HG03039 (cell line): ENCODE results near the gene NOS1AP.

Experiments used
- ATAC-seq: cut with Tn5 transposase; IDR thresholded peaks from one replicate; pipeline ENCODE4 v1.9.1; 2021; ENCODE audit warnings: mild to moderate bottlenecking, moderate library complexity; ENCODE audit not compliant: unreplicated experiment

Gene NOS1AP

DNA sequence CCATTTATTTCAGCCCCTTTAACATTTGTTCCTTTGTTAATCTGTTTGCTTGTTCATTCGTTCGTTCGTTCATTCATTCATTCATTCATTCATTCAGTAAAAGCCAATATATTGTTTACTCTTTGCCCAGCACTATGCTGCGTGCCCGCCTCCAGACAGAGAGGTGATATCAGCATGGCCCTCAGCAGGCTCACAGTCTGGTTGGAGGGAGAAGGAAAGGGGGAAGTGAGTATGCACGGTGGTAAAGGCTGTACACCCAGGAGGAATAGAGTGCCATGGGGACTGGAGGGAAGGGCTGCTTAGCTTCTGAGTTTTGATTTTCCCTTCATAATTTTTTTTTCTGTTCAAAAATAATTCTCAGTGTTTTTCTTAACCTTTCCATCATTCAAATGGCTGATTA, 144.7 kb downstream of the NOS1AP start:
- no peak for ATAC-seq

DNA sequence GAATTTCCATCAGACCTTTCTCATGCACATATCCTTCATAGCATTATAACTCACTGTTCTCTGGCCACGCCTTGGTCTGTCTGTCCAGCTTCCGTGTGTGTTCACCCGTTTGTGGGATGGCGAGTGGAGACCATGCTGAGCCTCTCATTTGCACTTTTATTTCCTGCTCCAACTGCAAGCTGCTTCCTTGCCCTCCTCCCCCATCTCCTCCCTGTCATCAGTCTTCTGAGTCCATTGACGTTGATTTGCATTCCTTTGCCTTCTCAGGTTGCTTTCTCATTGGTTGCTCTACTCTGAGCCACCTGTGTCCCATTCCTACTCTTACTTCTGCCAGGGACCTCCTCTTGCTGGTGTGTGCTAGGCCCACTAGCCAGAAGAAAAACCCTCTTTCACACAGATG, 146.4 kb downstream of the NOS1AP start:
- no peak for ATAC-seq

DNA sequence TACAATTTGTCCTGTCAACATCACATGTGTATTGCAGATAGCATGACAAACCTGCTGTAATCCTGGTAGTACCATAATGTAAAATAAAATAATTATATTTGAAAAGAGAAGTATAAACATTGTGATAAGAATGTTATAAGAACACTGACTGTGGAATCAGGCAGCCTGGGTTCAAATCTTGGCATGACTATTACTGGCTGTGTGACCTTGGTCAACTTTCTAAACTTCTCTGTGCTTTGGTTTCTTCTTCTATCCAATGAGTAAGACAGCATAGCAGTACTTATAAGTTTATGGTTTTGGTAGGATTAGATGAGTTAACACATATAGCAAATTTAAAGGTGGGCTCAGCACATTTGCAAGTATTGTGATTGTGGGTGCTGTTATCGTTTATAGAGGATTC, 147.1 kb downstream of the NOS1AP start:
- no peak for ATAC-seq

- ATAC-seq: no peak
These were observed 148.2 kb downstream of the NOS1AP start for GRCh38 chr1:162217706-162218105.

- ATAC-seq: no peak
These were observed 149.1 kb downstream of the NOS1AP start for GRCh38 chr1:162218546-162218945.

DNA sequence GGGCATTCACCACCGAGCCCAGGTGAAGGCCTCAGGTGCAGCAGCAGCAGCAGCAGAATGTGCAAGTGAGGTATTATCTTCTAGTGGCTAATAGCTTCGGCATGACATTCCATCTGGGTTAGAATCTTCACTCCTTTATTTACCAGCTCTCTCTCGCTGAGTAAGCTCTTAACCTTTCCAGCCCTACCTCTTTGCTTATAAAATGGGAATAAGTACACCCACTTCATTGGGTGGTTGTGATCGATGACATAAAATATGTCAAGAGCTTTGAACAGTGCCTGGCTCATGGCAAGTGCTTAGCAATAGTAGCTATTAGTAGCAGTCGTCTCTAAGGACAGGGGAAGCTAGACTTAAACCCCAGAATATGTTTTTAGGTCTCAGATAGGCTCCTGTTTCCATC, 149.5 kb downstream of the NOS1AP start:
- ATAC-seq: no peak

- no peak for ATAC-seq
These were observed 150.0 kb downstream of the NOS1AP start for GRCh38 chr1:162219461-162219860.

GRCh38 chr1:162220009-162220539, 150.6 kb downstream of the NOS1AP start:
- ATAC-seq: no peak

- ATAC-seq: no peak
These were observed 152.5 kb downstream of the NOS1AP start for GRCh38 chr1:162222014-162222413.

DNA sequence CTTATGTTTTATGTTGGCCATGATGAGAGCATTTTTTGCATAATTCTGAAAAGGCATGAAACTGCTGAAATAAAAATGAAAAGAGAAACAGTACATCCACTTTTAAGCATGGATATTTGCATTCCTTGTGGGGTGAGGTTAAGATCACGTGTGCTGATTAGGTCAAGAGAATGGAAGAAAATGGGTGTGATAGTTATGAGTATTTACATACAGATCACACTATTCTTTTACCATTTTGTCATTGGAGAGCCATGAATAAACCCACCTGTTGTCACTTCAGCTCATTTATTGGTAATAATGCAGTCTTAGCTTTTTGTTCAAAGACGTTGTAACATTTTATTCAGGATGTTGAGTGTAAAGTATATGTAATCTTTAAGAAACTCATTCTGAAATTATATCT, 153.2 kb downstream of the NOS1AP start:
- no peak for ATAC-seq

DNA sequence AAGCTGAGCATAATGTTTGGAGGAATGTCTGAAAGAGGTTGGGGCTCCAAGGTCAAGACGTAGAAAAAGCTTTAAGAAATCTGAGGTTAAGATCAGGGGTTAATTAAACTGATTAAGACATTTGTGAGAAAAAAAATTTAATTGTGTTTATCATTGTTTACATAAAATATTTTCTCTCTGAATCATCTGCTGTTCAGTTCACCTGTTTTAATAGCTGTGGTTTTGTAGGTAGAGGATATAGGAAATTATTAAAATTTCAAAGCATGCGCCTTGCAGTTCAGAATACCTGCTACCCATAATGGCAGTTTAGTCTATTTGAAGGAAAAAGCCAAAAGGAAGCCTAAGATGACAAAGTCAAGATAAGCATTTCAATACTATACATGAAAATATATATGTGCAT, 154.0 kb downstream of the NOS1AP start:
- no peak for ATAC-seq

DNA sequence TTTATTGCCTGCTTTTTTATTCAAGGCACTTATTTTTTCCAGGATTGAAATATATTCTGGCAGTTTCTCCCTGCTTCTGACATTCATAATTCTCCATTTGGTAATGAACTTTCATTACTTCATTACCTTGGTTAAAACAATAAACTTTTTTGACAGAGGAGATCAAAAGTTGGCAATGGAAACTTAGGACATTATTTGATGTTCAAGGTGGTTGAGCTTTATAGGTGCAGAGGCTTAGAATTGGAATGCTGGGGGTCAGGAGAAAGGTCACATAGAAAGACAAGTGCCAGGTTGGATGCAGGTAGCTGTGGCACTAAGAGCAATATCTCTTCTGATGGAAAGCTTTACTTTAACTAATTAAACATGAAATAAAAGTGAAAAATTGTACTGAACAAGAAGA, 154.8 kb downstream of the NOS1AP start:
- ATAC-seq: no peak

- ATAC-seq: no peak
These were observed 159.1 kb downstream of the NOS1AP start for GRCh38 chr1:162228586-162228985.

DNA sequence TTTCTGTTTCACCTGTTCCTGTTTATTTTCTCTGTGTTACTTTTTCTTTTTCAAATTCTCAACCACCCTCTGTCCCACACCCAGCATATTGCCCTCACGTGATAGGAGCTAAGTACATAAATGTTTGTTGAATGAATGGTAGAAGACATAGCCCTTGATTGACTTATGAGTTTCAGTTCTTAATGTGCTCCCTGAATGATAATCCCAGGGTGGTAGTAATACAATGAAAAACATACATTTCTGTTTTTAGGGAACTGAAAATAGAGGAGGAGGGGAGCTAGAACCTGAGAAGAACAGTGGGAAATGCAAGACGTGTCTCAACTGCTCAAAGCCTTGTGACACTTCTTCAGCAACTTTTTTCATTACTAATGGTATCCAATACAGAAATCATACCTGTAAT, 160.1 kb downstream of the NOS1AP start:
- ATAC-seq: no peak

DNA sequence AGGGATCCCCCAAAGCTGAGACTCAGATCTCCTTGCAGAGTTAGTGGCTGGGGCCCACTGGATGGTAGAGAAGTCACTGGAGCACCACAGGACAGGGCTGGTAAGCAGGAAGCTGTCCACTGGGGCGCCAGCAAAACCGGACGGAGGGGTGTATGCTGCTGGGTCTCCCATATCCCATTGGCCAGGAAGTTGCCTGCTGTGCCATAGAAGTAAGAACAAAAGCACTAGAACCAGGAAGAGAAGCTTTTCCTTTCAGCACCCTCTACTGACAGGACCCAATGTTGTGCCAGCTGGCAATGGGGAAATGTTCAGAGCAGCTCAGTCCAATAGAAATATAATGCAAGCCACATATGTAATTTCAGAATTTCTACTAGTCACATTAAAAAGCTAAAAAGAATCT, 160.6 kb downstream of the NOS1AP start:
- ATAC-seq: no peak

DNA sequence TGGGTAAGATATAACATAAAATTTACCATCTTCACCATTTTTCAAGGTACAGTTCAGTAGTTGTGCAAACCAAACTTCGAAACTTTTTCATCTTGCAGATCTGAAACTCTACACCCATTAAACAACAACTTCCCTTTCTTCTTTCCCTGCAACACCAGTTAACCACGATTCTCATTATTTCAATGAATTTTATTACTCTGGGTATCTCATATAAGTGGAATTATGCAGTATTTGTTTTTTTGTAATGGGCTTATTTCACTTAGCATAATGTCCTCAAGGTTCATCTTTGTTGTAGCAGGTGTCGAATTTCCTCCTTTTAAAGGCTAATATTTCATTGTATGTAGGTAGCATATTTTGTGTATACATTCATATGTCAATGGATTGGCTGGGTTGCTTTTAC, 161.0 kb downstream of the NOS1AP start:
- no peak for ATAC-seq

DNA sequence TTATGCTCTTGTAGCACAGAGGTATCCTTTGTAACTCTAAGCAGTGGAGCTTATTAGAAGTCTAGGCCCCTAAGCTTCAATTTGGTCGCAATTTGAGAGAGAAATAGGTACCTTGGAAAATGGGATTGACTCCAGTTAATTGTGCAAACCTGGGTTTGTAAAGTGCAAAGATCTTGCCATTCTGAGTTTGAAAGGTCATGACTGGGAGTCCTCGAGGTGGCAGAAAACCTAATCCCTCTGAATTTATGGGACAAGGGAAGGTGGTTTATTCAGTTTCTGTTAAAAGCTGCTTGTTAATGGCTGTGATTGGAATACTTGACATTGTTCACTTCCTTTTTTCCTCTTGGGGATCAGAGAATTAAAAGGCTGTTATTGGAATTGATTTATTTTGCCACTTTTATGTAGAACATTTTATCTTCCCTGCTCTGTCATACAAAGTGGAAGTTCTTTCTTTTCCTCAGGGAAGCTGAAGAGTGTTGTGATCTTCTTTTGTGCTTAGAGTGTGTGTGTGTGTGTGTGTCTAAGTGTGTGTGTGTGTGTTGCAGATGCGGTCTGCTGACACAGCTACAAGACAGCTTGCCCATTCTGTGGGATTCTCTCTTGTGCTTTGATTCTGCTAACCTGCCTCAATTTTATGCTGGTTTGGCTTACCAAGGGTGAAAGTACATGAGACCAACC, 162.7 kb downstream of the NOS1AP start:
- ATAC-seq: no peak

- ATAC-seq: no peak
These were observed 163.6 kb downstream of the NOS1AP start for GRCh38 chr1:162233066-162233465.

GRCh38 chr1:162233937-162234336, 164.4 kb downstream of the NOS1AP start:
- no peak for ATAC-seq

DNA sequence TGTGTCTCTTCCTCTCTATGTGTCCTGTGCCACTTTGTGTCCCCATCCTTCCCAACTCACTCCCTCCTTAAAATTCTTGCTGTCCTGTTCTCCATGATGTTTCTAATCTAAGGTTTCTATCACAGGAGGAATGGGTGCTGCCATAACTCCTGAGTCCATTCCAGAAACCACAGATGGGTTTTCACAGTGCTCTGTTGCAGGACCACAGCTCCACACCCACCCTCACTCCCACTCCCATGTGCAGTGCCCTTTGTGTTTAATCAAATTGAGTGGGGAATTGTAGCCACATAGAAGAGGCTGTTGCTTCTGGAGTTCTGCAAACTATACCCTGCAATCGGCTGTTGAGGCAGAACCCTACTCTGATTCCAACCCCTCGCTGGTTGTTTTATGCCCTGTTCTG, 165.1 kb downstream of the NOS1AP start:
- ATAC-seq: no peak

DNA sequence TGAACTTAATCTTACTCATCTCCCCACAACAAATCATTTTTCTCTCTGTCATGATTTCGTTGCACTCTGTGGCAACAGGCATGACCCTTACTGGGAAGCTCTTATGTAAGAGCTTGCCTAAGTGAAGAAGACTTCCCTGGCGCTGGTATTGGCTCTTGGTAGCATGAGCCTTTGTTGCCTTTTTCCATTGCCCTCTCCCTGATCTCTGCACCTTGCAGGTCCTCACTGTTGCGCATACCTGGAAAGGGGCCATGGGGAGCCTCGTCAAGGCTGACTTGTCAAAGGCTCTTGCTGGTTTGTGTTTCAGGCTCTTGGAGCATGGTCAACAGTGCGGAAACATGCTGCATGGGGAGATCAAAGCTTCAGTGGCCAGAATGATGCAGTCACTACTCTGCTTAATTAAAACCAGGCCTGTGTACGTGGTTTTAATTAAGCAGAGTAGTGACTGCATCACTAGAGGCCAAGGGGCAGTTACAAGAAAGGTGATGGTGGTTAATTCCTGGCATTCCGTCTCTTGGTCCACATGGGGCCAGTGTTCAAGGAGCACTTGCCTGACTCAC, 165.8 kb downstream of the NOS1AP start:
- no peak for ATAC-seq

- no peak for ATAC-seq
These were observed 166.7 kb downstream of the NOS1AP start for GRCh38 chr1:162236201-162236600.

DNA sequence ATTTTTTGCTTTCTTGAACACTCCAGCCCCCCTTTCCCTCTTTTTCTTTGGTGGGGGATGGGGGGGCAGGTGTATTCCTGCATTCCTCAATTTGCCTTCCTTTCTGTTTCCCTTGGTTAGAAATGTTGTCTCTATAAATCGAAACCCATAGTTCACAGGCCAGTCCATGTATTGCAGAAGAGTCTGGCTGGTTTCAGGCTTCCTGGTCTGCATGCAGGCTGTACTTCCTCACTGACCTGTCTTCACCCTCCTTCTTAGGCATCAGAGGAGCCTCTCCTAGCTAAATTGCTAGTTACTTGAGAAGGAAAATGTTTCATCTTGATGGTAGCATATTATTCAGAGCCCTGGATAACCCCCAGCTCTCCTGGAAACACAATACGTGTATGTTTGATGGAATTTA, 167.1 kb downstream of the NOS1AP start:
- ATAC-seq: no peak
